ENCODE measurements around the gene COPS9.

GRCh38 chr2:240109386-240109785 lies 26.7 kb downstream of the COPS9 start:
- TF ChIP-seq CTCF (IDR thresholded peaks at IDR 0.05), result no peak
- TF ChIP-seq POLR2A (IDR thresholded peaks at IDR 0.05), result no peak
- TF ChIP-seq POLR2AphosphoS5 (IDR thresholded peaks at IDR 0.05), result no peak
